ENCODE results near the gene KCTD2. TPM values are rescaled to one million over a fixed set of nuclear protein-coding genes. Genes with fewer than 3 reads are reported as not detected.

The KCTD2 gene
- total and polyA plus RNA-seq, 9 of the 15 experiments (the other 6 are each of a cell fraction or from before 2014, with no cell fraction given): 1.7 to 32.9 (median 15.8) TPM

DNA sequence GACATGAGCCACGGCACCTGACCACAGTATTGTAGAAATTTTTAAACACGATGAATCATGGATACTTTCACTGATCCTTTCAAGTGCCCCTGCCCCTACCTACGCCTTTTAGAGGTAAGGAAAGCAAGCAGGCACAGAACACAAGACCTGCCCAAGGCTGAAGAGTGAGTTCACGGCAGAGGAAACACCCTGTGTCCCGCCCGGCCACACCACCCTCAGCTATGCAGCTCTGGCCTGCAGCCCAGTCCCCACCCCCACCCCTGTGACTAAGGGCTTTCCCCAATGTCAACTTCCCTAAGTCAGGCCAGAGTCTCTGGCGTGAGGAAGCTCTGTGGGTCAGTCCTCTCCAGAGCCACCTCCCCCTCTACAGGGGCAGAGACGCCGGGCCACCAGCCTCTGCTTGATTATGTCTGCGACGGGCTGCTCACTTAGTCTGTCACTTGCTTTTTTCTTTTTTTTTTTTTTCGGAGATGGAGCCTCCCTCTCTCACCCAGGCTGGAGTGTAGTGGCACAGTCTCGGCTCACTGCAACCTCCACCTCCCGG lies 49.1 kb downstream of the KCTD2 start (continued):
- TF ChIP-seq NR2C1 (IDR thresholded peaks at IDR 0.05) (no peak), NR2C1 (tag; IDR thresholded peaks at IDR 0.05) (peak; percentile 54), SMARCA5 (IDR thresholded peaks at IDR 0.05) (no peak), RUNX1 (IDR thresholded peaks at IDR 0.05; ENCODE audit: low read depth) (no peak), KHSRP (IDR thresholded peaks at IDR 0.05) (no peak), ZNF232 (CRISPR knock-in tag; IDR thresholded peaks at IDR 0.05) (no peak), ZNF780A (CRISPR knock-in tag; IDR thresholded peaks at IDR 0.05) (no peak), GABPA (tag; conservative IDR thresholded peaks at IDR 0.05; ENCODE audit: low read depth) (no peak), ZBTB8A (IDR thresholded peaks at IDR 0.05; ENCODE audit: partially characterized antibody) (no peak), ZC3H11A (IDR thresholded peaks at IDR 0.05; ENCODE audit: low read depth, low read length) (no peak), SMARCE1 (IDR thresholded peaks at IDR 0.05) (peak; percentile 85), MIER1 (IDR thresholded peaks at IDR 0.05; ENCODE audit: low read depth) (no peak), SRF (CRISPR knock-in tag; IDR thresholded peaks at IDR 0.05) (0 out of 4 replicates have a peak, but pooled peaks of 1 of the 2 experiments have one; percentile 32), KLF13 (tag; IDR thresholded peaks at IDR 0.05; ENCODE audit: borderline replicate concordance, low read depth) (0 out of 2 replicates have a peak, but pooled peaks have one; percentile 14), MAZ (CRISPR knock-in tag; conservative IDR thresholded peaks at IDR 0.05 in 1 of 2, IDR thresholded peaks at IDR 0.05 in 1 of 2) (peak; percentile 71 to 84; a peak in 3 of 4 replicates), RFX7 (CRISPR knock-in tag; IDR thresholded peaks at IDR 0.05) (no peak)
- TF ChIP-seq, protein P1, sequence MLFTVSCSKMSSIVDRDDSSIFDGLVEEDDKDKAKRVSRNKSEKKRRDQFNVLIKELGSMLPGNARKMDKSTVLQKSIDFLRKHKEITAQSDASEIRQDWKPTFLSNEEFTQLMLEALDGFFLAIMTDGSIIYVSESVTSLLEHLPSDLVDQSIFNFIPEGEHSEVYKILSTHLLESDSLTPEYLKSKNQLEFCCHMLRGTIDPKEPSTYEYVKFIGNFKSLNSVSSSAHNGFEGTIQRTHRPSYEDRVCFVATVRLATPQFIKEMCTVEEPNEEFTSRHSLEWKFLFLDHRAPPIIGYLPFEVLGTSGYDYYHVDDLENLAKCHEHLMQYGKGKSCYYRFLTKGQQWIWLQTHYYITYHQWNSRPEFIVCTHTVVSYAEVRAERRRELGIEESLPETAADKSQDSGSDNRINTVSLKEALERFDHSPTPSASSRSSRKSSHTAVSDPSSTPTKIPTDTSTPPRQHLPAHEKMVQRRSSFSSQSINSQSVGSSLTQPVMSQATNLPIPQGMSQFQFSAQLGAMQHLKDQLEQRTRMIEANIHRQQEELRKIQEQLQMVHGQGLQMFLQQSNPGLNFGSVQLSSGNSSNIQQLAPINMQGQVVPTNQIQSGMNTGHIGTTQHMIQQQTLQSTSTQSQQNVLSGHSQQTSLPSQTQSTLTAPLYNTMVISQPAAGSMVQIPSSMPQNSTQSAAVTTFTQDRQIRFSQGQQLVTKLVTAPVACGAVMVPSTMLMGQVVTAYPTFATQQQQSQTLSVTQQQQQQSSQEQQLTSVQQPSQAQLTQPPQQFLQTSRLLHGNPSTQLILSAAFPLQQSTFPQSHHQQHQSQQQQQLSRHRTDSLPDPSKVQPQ (CRISPR knock-in tag; IDR thresholded peaks at IDR 0.05; ENCODE audit: borderline replicate concordance): no peak
- TF ChIP-seq, protein P2, sequence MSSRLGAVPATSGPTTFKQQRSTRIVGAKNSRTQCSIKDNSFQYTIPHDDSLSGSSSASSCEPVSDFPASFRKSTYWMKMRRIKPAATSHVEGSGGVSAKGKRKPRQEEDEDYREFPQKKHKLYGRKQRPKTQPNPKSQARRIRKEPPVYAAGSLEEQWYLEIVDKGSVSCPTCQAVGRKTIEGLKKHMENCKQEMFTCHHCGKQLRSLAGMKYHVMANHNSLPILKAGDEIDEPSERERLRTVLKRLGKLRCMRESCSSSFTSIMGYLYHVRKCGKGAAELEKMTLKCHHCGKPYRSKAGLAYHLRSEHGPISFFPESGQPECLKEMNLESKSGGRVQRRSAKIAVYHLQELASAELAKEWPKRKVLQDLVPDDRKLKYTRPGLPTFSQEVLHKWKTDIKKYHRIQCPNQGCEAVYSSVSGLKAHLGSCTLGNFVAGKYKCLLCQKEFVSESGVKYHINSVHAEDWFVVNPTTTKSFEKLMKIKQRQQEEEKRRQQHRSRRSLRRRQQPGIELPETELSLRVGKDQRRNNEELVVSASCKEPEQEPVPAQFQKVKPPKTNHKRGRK (tag; IDR thresholded peaks at IDR 0.05): no peak
